Smooth muscle cell (in vitro differentiated cells): ENCODE measurements around the gene MARCHF9. TPM values are rescaled to one million over a fixed set of nuclear protein-coding genes. Genes with fewer than 3 reads are reported as not detected.

Experiments
- DNase-seq: peaks from one replicate; lab custom pipeline; 2025; ENCODE audit not compliant: unreplicated experiment; lab: John Stamatoyannopoulos, UW
- H2AFZ ChIP-seq: fragments of 200-600 bp; sonication (generic); 2 replicates; pipeline ENCODE4 v1.6.0; 2016; ENCODE audit warnings: antibody characterized with exemption, low read depth, mild to moderate bottlenecking
- H3F3A ChIP-seq: fragments of 200-600 bp; sonication (generic); 2 replicates; pipeline ENCODE4 v1.6.0; 2017; ENCODE audit warnings: antibody characterized with exemption, low read depth
- H3K27ac ChIP-seq: fragments of 200-600 bp; sonication (generic); 2 replicates; pipeline ENCODE4 v1.5.1; 2016; ENCODE audit warnings: low read depth, mild to moderate bottlenecking
- H3K27me3 ChIP-seq: fragments of 200-600 bp; sonication (generic); 2 replicates; pipeline ENCODE4 v1.6.1; 2016; ENCODE audit warnings: low read depth, mild to moderate bottlenecking
- H3K36me3 ChIP-seq: fragments of 200-600 bp; sonication (generic); 2 replicates; pipeline ENCODE4 v1.5.1; 2016; ENCODE audit warnings: low read depth
- H3K4me1 ChIP-seq: fragments of 200-600 bp; sonication (generic); 2 replicates; pipeline ENCODE4 v1.5.1; 2016; ENCODE audit warnings: low read depth
- H3K4me2 ChIP-seq: fragments of 200-600 bp; sonication (generic); 2 replicates; pipeline ENCODE4 v1.6.0; 2016; ENCODE audit warnings: mild to moderate bottlenecking
- H3K4me3 ChIP-seq: fragments of 200-600 bp; sonication (generic); 2 replicates; pipeline ENCODE4 v1.5.1; 2016; ENCODE audit warnings: mild to moderate bottlenecking
- H3K79me2 ChIP-seq: fragments of 200-600 bp; sonication (generic); 2 replicates; pipeline ENCODE4 v1.6.0; 2016; ENCODE audit warnings: low read depth, mild to moderate bottlenecking
- H3K9ac ChIP-seq: fragments of 200-600 bp; sonication (generic); 2 replicates; pipeline ENCODE4 v1.6.0; 2016; ENCODE audit warnings: low read depth
- H3K9me3 ChIP-seq: fragments of 200-600 bp; sonication (generic); replicated peaks from 2 replicates; pipeline ENCODE4 v1.5.1; 2016; ENCODE audit warnings: low read depth
- H4K20me1 ChIP-seq: fragments of 200-600 bp; sonication (generic); 2 replicates; pipeline ENCODE4 v1.6.0; 2016; ENCODE audit warnings: low read depth
- WGBS: methylation state at CpG from one replicate; pipeline ENCODE4 v1.1.7; 2016; ENCODE audit warnings: low lambda C conversion rate; 5-methylcytosine and 5-hydroxymethylcytosine counted together
- polyA plus RNA-seq: library from polyadenylated mRNA; unstranded; fragments of >200 nt; fragmentation: Nextera tagmentation; extraction: Ambion mirVana; gene quantifications from 2 replicates; pipeline ENCODE4 v1.2.1, GENCODE V29; 2016
- total RNA-seq: library from RNA; depleted of rRNA; stranded (reverse); fragments of >200 nt; gene quantifications from 2 replicates; pipeline ENCODE4 v1.2.3, GENCODE V29; 2014
- TF ChIP-seq, protein P1 (sequence below): fragments of 200-600 bp; sonication (generic); IDR thresholded peaks from 2 replicates; pipeline ENCODE4 v1.5.1; 2017; ENCODE audit warnings: borderline replicate concordance, mild to moderate bottlenecking, antibody characterized with exemption; ENCODE audit not compliant: insufficient read depth, poor library complexity, severe bottlenecking

The MARCHF9 gene
- total and polyA plus RNA-seq, 2 experiments from 2014 or later, result 3.7 to 8.6 TPM

DNA sequence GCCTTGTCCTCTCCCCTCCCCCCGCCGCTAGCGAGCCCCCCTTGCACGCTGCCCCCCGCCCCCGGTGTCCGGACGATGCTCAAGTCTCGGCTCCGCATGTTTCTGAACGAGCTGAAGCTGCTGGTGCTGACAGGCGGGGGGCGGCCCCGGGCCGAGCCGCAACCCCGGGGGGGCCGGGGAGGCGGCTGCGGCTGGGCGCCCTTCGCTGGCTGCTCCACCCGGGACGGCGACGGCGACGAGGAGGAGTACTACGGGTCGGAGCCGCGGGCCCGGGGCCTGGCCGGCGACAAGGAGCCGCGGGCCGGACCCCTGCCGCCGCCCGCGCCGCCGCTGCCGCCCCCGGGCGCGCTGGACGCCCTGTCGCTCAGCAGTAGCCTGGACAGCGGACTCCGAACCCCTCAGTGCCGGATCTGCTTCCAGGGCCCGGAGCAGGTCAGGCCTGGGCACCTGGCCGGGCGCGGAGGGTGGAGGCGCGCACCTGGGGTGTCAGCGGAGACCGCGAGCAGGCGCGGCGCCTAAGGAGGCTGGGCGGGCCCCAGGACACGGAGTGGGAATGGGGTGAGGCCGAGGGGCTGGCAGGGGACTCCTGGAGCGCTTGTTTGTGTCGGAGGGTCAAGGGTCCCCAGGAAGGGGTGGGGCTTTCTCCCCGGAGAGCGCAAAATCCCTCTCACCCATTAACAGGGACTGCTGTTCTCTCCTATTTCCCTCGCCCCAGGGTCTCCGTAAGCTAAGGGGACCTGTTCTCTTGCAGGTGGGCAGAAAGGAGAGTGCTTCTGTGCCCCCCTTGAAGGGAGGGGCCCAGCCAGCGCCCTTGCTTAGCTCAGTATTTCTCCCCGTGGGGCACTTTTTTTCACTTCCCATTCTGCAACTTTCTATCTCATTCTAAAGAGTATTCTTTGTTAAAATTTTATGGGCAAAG, 810 bp downstream of the MARCHF9 start:
- H3K79me2 ChIP-seq, result peaks cover 9% of the 10 kb centered on the region
- no peaks in the 10 kb centered on the region for H3K36me3 ChIP-seq
- peaks cover 35% of the 10 kb centered on the region for H3K27me3 ChIP-seq
- H3K4me2 ChIP-seq, result peak overlapping the region; percentile 94
- no peak overlapping the region for H3K9ac ChIP-seq
- H3K27ac ChIP-seq, result no peak overlapping the region
- H4K20me1 ChIP-seq, result peaks cover 10% of the 10 kb centered on the region
- H2AFZ ChIP-seq, result no peak overlapping the region
- no peaks in the 10 kb centered on the region for H3K9me3 ChIP-seq
- TF ChIP-seq, protein P1, sequence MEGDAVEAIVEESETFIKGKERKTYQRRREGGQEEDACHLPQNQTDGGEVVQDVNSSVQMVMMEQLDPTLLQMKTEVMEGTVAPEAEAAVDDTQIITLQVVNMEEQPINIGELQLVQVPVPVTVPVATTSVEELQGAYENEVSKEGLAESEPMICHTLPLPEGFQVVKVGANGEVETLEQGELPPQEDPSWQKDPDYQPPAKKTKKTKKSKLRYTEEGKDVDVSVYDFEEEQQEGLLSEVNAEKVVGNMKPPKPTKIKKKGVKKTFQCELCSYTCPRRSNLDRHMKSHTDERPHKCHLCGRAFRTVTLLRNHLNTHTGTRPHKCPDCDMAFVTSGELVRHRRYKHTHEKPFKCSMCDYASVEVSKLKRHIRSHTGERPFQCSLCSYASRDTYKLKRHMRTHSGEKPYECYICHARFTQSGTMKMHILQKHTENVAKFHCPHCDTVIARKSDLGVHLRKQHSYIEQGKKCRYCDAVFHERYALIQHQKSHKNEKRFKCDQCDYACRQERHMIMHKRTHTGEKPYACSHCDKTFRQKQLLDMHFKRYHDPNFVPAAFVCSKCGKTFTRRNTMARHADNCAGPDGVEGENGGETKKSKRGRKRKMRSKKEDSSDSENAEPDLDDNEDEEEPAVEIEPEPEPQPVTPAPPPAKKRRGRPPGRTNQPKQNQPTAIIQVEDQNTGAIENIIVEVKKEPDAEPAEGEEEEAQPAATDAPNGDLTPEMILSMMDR, result no peak
- peaks cover 7% of the 10 kb centered on the region for H3F3A ChIP-seq
- H3K4me3 ChIP-seq, result peak overlapping the region; percentile 63
- DNase-seq, result no peak
- peaks cover 23% of the 10 kb centered on the region for H3K4me1 ChIP-seq
- WGBS, result 1% methylated on average over 57 of the region's 76 CpGs

DNA sequence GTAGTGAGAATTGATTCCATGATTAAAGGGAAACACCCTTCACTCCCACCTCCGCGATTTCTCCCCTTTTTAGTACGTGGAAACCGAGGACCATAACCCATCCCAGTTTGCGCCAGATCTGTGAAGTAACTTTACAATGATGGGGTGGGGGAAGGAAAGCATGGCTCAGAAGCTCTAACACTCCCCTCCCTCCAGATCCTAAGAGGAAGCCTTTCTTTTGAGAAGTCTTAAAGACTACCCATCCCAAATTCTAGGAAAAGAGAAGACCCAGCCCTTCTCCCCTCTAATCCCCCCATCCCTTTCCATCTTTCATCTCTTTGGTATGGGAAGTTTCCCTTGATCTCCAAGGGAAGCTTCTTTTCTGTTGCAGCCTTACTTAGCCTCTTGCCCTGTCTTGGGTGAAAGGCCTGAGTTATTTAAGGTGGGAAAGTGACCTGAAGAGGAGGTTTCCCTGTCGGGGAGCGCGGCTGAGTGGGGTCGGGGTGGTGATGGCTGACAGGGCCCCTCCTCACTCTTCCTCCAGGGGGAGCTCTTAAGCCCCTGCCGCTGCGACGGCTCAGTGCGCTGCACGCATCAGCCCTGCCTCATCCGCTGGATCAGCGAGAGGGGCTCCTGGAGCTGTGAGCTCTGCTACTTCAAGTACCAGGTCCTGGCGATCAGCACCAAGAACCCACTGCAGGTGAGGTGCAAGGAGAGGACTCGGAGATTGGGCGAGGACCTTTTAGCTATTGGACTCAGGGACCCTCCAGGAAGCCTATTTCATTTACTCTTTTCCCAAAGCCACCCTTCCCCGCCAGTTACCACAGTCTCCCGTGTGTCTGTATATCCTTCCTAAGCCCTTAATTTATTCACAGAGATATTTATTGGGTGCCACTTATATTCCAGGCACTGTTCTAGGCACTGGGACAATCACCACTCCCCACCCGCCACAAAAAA, 1.8 kb downstream of the MARCHF9 start:
- Histone ChIP-seq H3F3A (peaks cover 7% of the 10 kb centered on the region), H3K4me1 (peaks cover 20% of the 10 kb centered on the region), H3K9ac (no peak overlapping the region), H3K4me3 (peak overlapping the region; percentile 63), H3K27ac (no peak overlapping the region), H2AFZ (no peak overlapping the region), H3K4me2 (peak overlapping the region; percentile 94), H3K79me2 (no peaks in the 10 kb centered on the region), H3K36me3 (no peaks in the 10 kb centered on the region), H3K9me3 (no peaks in the 10 kb centered on the region), H3K27me3 (peaks cover 40% of the 10 kb centered on the region), H4K20me1 (peaks cover 10% of the 10 kb centered on the region)
- TF ChIP-seq, protein P1, result peak; percentile 60
- DNase-seq, result no peak
- 17% methylated on average over 22 of the region's 22 CpGs for WGBS

DNA sequence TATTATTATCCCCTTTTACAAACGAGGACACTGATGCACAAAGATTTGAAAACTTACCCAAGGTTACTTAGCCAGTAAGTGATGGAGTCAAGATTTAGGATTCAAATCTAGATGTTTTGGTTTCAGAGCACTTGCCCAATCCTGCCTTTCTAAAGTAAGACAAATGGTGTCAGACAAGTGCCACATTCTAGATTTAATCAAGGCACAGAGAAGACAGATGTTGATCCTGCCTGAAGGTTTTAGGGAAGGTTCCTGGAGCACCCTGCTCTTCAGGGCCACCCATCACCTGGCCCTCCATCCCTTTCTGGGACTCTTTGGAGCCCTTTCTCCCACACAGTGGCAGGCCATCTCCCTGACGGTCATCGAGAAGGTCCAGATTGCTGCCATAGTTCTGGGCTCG, 2.9 kb downstream of the MARCHF9 start:
- Histone ChIP-seq H3K4me1 (peaks cover 18% of the 10 kb centered on the region), H3K27me3 (peaks cover 51% of the 10 kb centered on the region), H3K36me3 (no peaks in the 10 kb centered on the region), H3K4me2 (no peak overlapping the region), H3K4me3 (no peak overlapping the region), H3K79me2 (no peaks in the 10 kb centered on the region), H2AFZ (no peak overlapping the region), H4K20me1 (peaks cover 10% of the 10 kb centered on the region), H3F3A (peaks cover 7% of the 10 kb centered on the region), H3K27ac (no peak overlapping the region), H3K9ac (no peak overlapping the region), H3K9me3 (no peaks in the 10 kb centered on the region)
- TF ChIP-seq, protein P1, result no peak
- no peak for DNase-seq
- WGBS, result 91% methylated on average over 4 of the region's 4 CpGs
